NT2/D1 (cell line): ENCODE data around the gene CCDC3.

ENCODE experiments used
- DNase-seq: peaks from one replicate; pipeline ENCODE4 v3.0.0-alpha.2; 2011; ENCODE audit warnings: low read depth, low spot score
- H3K27me3 ChIP-seq: 2 replicates; pipeline ENCODE4 v1.6.0; 2011; ENCODE audit warnings: mild to moderate bottlenecking; ENCODE audit not compliant: insufficient read length, insufficient read depth
- H3K36me3 ChIP-seq: 2 replicates; pipeline ENCODE4 v1.6.1; 2011; ENCODE audit warnings: mild to moderate bottlenecking, low read length, mixed read lengths; ENCODE audit not compliant: insufficient read depth, insufficient read length
- H3K4me1 ChIP-seq: 2 replicates; pipeline ENCODE4 v1.5.1; 2011; ENCODE audit not compliant: insufficient read depth, insufficient read length
- H3K4me3 ChIP-seq: 2 replicates; pipeline ENCODE4 v1.5.1; 2011; ENCODE audit warnings: low read depth; ENCODE audit not compliant: insufficient read length
- H3K9ac ChIP-seq: 2 replicates; pipeline ENCODE4 v1.6.0; 2011; ENCODE audit warnings: low read depth; ENCODE audit not compliant: insufficient read length
- H3K9me3 ChIP-seq: 2 replicates; pipeline ENCODE4 v1.5.1; 2011; ENCODE audit warnings: mild to moderate bottlenecking, low read length; ENCODE audit not compliant: insufficient read depth
- SUZ12 ChIP-seq: IDR thresholded peaks from 2 replicates; pipeline ENCODE4 v1.6.1; 2011; ENCODE audit not compliant: insufficient read length, insufficient read depth; ENCODE audit errors: extremely low read depth
- YY1 ChIP-seq: IDR thresholded peaks from 2 replicates; pipeline ENCODE4 v1.6.1; 2011; ENCODE audit not compliant: insufficient read length, insufficient read depth
- ZNF274 ChIP-seq: IDR thresholded peaks from 2 replicates; pipeline ENCODE4 v1.6.1; 2011; ENCODE audit warnings: mild to moderate bottlenecking, low read depth, low read length

CCDC3 gene

GRCh38 chr10:12937527-12937926 is 64.0 kb downstream of the CCDC3 start:
- TF ChIP-seq ZNF274 (no peak), SUZ12 (no peak), YY1 (no peak)
- DNase-seq: no peak

DNA sequence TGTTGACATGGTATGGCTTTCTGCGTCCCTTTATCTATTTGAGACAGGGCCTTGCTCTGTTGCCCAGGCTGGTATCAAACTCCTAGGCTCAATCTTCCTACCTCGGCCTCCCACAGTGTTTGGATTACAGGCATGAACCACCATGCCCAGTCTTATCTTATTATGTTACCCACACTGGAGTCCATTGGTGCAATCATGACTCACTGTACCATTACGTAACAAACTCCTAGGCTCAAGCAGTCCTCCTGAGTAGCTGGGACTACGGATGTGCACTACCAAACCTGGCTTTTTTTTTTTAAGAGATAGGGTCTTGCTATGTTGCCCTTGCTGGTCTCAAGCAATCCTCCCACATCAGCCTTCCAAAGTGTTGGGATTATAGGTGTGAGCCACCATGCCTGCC is 66.7 kb downstream of the CCDC3 start:
- TF ChIP-seq ZNF274: no peak
- no peak for TF ChIP-seq YY1
- no peak for TF ChIP-seq SUZ12
- Histone ChIP-seq H3K9me3 (no peaks in the 10 kb centered on the region), H3K9ac (no peak overlapping the region), H3K4me3 (no peak overlapping the region), H3K4me1 (no peaks in the 10 kb centered on the region), H3K27me3 (no peaks in the 10 kb centered on the region), H3K36me3 (no peaks in the 10 kb centered on the region)
- DNase-seq: no peak

More at GRCh38 chr10:12937527-12937926, 64.0 kb downstream of the CCDC3 start:
- no peaks in the 10 kb centered on the region for H3K9me3 ChIP-seq
- H3K9ac ChIP-seq: no peak overlapping the region
- H3K27me3 ChIP-seq: no peaks in the 10 kb centered on the region
- H3K4me1 ChIP-seq: no peaks in the 10 kb centered on the region
- H3K36me3 ChIP-seq: no peaks in the 10 kb centered on the region
- H3K4me3 ChIP-seq: no peak overlapping the region

- Histone ChIP-seq H3K27me3 (no peaks in the 10 kb centered on the region), H3K9ac (no peak overlapping the region), H3K4me3 (no peak overlapping the region), H3K36me3 (no peaks in the 10 kb centered on the region), H3K9me3 (no peaks in the 10 kb centered on the region), H3K4me1 (no peaks in the 10 kb centered on the region)
- DNase-seq: no peak
- TF ChIP-seq SUZ12 (no peak), YY1 (no peak), ZNF274 (no peak)
Observed at GRCh38 chr10:12929381-12929780, 72.1 kb downstream of the CCDC3 start.

DNA sequence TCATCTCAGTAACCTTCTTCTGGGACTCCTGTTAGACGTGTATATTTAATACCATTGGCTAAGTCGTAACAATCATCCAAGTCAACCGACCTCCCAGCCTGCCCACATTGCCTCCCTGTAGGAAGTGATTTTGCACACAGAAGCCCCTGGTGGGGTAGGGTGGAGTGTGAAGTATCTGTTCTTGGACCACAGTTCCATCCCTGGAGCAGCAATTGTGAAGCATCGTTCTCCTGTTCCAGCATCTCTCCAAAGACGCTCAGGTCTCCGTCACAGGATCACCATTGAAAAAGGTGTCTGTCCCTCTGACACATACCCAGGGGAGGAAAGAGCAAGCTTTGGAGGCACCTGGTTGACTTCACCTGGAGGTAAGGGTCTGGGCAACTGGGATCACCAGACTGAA is 72.9 kb downstream of the CCDC3 start:
- H3K9me3 ChIP-seq: no peaks in the 10 kb centered on the region
- TF ChIP-seq YY1 (no peak), ZNF274 (no peak), SUZ12 (no peak)

GRCh38 chr10:12927896-12928295 is 73.6 kb downstream of the CCDC3 start:
- H3K27me3 ChIP-seq: no peaks in the 10 kb centered on the region
- no peak for TF ChIP-seq YY1
- TF ChIP-seq SUZ12: no peak
- no peak for TF ChIP-seq ZNF274
- H3K36me3 ChIP-seq: no peaks in the 10 kb centered on the region
- H3K9me3 ChIP-seq: no peaks in the 10 kb centered on the region
- H3K4me1 ChIP-seq: no peaks in the 10 kb centered on the region
- DNase-seq: no peak
- no peak overlapping the region for H3K9ac ChIP-seq
- no peak overlapping the region for H3K4me3 ChIP-seq

More for the DNA sequence above, 72.9 kb downstream of the CCDC3 start:
- H3K27me3 ChIP-seq: no peaks in the 10 kb centered on the region
- H3K36me3 ChIP-seq: no peaks in the 10 kb centered on the region
- no peak overlapping the region for H3K4me3 ChIP-seq
- DNase-seq: no peak
- no peaks in the 10 kb centered on the region for H3K4me1 ChIP-seq
- H3K9ac ChIP-seq: no peak overlapping the region

DNA sequence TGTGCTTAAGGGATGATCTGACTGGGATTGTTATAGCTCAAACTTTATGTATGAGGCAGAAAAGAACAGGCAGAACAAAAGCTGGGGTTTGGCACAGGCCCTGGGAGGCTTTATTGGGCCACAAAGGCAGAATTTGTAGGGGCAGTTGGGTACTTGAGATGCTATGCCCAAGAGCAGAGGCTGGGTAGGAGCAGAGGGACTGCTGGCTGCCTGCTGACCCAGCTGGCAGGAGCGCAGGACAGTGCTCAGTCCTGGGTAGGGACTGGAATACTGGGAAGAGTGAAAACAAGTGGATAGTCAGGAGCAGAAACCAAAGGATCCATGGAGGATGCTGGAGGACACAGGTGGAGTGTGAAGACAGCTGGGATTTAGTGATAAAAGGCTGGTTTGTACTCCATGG is 75.7 kb downstream of the CCDC3 start:
- no peak overlapping the region for H3K4me3 ChIP-seq
- DNase-seq: no peak
- no peaks in the 10 kb centered on the region for H3K36me3 ChIP-seq
- TF ChIP-seq SUZ12: no peak
- no peaks in the 10 kb centered on the region for H3K27me3 ChIP-seq
- H3K9me3 ChIP-seq: no peaks in the 10 kb centered on the region
- no peaks in the 10 kb centered on the region for H3K4me1 ChIP-seq
- H3K9ac ChIP-seq: no peak overlapping the region

DNA sequence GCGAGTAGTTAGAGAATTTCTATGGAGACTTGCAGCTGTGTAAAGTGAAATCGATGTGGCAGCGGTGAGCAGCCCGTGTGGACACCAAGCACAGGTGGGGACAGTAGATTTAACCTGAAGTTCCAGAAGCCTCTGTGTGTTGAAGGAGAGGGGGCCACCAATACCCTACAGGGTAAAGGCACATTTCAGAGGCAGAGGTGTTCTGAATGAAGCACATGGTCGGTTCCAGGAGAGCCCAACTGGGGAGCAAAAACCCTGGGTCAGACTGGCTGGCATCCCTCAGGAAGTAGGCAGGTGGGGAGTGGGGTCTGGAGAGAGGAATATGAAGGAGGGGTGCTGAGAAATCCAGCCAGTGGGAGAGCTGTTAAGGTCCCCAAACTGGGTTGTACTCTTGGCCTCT is 76.6 kb downstream of the CCDC3 start:
- Histone ChIP-seq H3K9me3 (no peaks in the 10 kb centered on the region), H3K4me3 (no peak overlapping the region), H3K27me3 (no peaks in the 10 kb centered on the region), H3K36me3 (no peaks in the 10 kb centered on the region), H3K9ac (no peak overlapping the region), H3K4me1 (no peaks in the 10 kb centered on the region)
- no peak for DNase-seq
- TF ChIP-seq YY1: no peak
- TF ChIP-seq SUZ12: no peak
- no peak for TF ChIP-seq ZNF274

DNA sequence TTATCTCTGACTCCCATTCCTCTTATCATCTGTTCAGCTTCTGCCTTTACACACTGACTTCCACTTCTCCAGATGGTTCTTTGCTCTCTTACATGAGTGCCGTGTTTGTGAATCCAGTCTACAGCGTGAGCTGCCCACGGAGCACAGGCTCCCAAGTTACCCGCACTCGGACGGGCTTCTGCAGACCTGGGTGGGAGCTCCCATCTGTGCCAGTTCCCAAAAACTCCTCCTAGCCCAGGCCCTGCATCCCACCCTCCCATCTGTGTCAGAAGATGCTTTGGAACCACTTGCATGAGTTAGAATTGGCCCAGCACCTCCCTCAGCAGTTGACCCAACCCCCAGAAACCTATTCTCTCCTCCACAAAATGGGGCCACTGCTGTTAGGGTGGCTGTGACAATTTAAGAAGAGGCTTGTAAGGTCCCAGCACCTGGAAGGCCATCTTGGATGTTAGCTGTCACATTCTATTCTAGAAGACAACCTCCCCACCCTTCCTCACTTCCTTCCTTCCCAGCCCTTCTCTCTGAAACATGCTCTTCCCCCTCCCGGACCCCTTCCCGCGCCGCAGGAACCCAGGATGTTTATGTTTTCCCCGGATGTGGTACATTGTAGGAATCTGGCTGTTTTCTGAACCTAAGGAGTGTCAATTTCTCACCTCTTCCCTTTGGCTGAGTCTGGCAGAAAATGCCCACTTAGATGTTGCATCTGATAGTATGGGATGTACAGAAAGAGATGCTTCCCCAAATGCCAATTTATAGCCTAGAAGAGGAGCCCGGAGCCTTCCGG is 79.2 kb downstream of the CCDC3 start:
- no peak overlapping the region for H3K4me3 ChIP-seq
- H3K36me3 ChIP-seq: no peaks in the 10 kb centered on the region
- H3K27me3 ChIP-seq: no peaks in the 10 kb centered on the region
- H3K4me1 ChIP-seq: no peaks in the 10 kb centered on the region
- H3K9me3 ChIP-seq: no peaks in the 10 kb centered on the region
- TF ChIP-seq ZNF274: no peak
- TF ChIP-seq SUZ12: no peak
- no peak for TF ChIP-seq YY1
- no peak overlapping the region for H3K9ac ChIP-seq
- no peak for DNase-seq
